A549 (cell line): Measurements from ENCODE around the gene ZNF423. TPM values are rescaled to one million over a fixed set of nuclear protein-coding genes. Genes with fewer than 3 reads are reported as not detected.

ENCODE experiments used
- ATAC-seq, 2 experiments: fragments of 200-7000 bp in 1 of 2; fragments of >200 bp in 1 of 2; cut with Nextera tagmentation in 1 of 2; cut with Tn5 transposase in 1 of 2; 3 replicates each; pipeline versions ENCODE4 v1.8.0 to v1.9.1; 2018 to 2020; ENCODE audit warnings: mild to moderate bottlenecking in 1 of 2, moderate library complexity in 1 of 2
- CTCF ChIA-PET: fragments of 300-600 bp; sonication (Branson Sonifier 250); formaldehyde crosslinking; extraction: SDS; loops from one replicate; lab custom pipeline; 2021; ENCODE audit warnings: antibody characterized with exemption, inconsistent platforms; lab: Yijun Ruan, JAX
- POLR2A ChIA-PET: fragments of 350-600 bp; formaldehyde crosslinking; extraction: SDS; loops from one replicate; lab custom pipeline; 2021; ENCODE audit warnings: antibody characterized with exemption, inconsistent platforms; lab: Yijun Ruan, JAX
- DNase-seq, 2 experiments: peaks; one replicate each; pipeline versions ENCODE4 v3.0.0 to v3.0.0-alpha.2; 2011 to 2016; ENCODE audit warnings: low read depth in 1 of 2, low spot score in 1 of 2
- FAIRE-seq: peaks from 2 replicates; lab custom pipeline; 2011; peaks lifted over from hg19 to GRCh38; lab: Jason Lieb, UNC
- H3K27ac ChIP-seq, 2 experiments: fragments of >200 bp; sonication (Bioruptor Twin); formaldehyde crosslinking; 3 replicates each; pipeline ENCODE4 v1.5.1; 2016 to 2017
- H3K4me1 ChIP-seq: fragments of >200 bp; sonication (Bioruptor Twin); formaldehyde crosslinking; 3 replicates; pipeline ENCODE4 v1.6.1; 2016
- H3K4me2 ChIP-seq: fragments of >200 bp; sonication (Bioruptor Twin); formaldehyde crosslinking; 3 replicates; pipeline ENCODE4 v1.6.1; 2016
- H3K4me3 ChIP-seq: fragments of >200 bp; sonication (Bioruptor Twin); formaldehyde crosslinking; 3 replicates; pipeline ENCODE4 v1.5.1; 2016
- H3K9me3 ChIP-seq: fragments of >200 bp; sonication (Bioruptor Twin); formaldehyde crosslinking; 3 replicates; pipeline ENCODE4 v1.6.1; 2016
- ATOH8 ChIP-seq: fragments of 250-450 bp; sonication (Bioruptor Pico); IDR thresholded peaks from 2 replicates; pipeline ENCODE4 v1.5.0; 2020; ENCODE audit warnings: low read depth, mild to moderate bottlenecking, moderate library complexity
- CBX2 ChIP-seq: fragments of 200-600 bp; sonication (generic); IDR thresholded peaks from 2 replicates; pipeline ENCODE4 v1.6.1; 2016; ENCODE audit warnings: low read depth, mild to moderate bottlenecking, borderline replicate concordance
- CBX8 ChIP-seq: fragments of 200-600 bp; sonication (generic); IDR thresholded peaks from 2 replicates; pipeline ENCODE4 v1.6.1; 2016
- CTCF ChIP-seq: fragments of >200 bp; sonication (Bioruptor Twin); formaldehyde crosslinking; IDR thresholded peaks from 3 replicates; pipeline ENCODE4 v1.5.1; 2016
- E2F6 ChIP-seq: IDR thresholded peaks from 2 replicates; pipeline ENCODE4 v1.6.1; 2012; ENCODE audit warnings: low read depth, borderline replicate concordance
- EHMT2 ChIP-seq: fragments of 200-600 bp; sonication (generic); IDR thresholded peaks from 2 replicates; pipeline ENCODE4 v1.6.1; 2016; ENCODE audit warnings: antibody characterized with exemption, low read depth, mild to moderate bottlenecking, moderate library complexity
- FOSL2 ChIP-seq, 2 experiments: fragments of 450-650 bp in 1 of 2; fragments of >200 bp in 1 of 2; sonication (Bioruptor Twin) in 1 of 2; formaldehyde crosslinking; IDR thresholded peaks; 2 replicates each; pipeline versions ENCODE4 v1.5.0 to v1.6.1; 2016 to 2020; ENCODE audit warnings: mild to moderate bottlenecking in 1 of 2, moderate library complexity in 1 of 2
- GATA3 ChIP-seq: IDR thresholded peaks from 2 replicates; pipeline ENCODE4 v1.6.1; 2012; ENCODE audit warnings: borderline replicate concordance
- HDAC2 ChIP-seq: fragments of 200-600 bp; sonication (generic); IDR thresholded peaks from 2 replicates; pipeline ENCODE4 v1.6.1; 2016
- HES2 ChIP-seq: fragments of >200 bp; sonication (Bioruptor Twin); formaldehyde crosslinking; IDR thresholded peaks from 2 replicates; pipeline ENCODE4 v1.6.1; 2016
- HEYL ChIP-seq: fragments of 250-450 bp; sonication (Bioruptor Pico); IDR thresholded peaks from 2 replicates; pipeline ENCODE4 v1.8.0; 2021; ENCODE audit warnings: mild to moderate bottlenecking, moderate library complexity
- JUN ChIP-seq, 2 experiments: fragments of >200 bp; sonication (Bioruptor Twin); formaldehyde crosslinking; IDR thresholded peaks; 2 replicates in 1 of 2; 3 replicates in 1 of 2; pipeline ENCODE4 v1.6.1; 2016 to 2017
- JUNB ChIP-seq: fragments of >200 bp; sonication (Bioruptor Twin); formaldehyde crosslinking; IDR thresholded peaks from 2 replicates; pipeline ENCODE4 v1.6.1; 2016
- KDM1A ChIP-seq: fragments of 200-600 bp; sonication (generic); IDR thresholded peaks from 2 replicates; pipeline ENCODE4 v1.6.1; 2016; ENCODE audit warnings: low read depth, mild to moderate bottlenecking
- MAFK ChIP-seq: fragments of 450-650 bp; IDR thresholded peaks from 2 replicates; pipeline ENCODE4 v1.6.1; 2014; ENCODE audit not compliant: partially characterized antibody
- MAZ ChIP-seq: fragments of 150-350 bp; IDR thresholded peaks from 2 replicates; pipeline ENCODE4 v1.6.1; 2014; ENCODE audit warnings: antibody characterized with exemption, low read depth, low read length, borderline replicate concordance
- RFX5 ChIP-seq: fragments of 450-650 bp; IDR thresholded peaks from 2 replicates; pipeline ENCODE4 v1.7.1; 2014; ENCODE audit warnings: antibody characterized with exemption, mild to moderate bottlenecking, moderate library complexity
- TFCP2L1 ChIP-seq: fragments of 250-450 bp; sonication (Bioruptor Pico); IDR thresholded peaks from 2 replicates; pipeline ENCODE4 v1.5.0; 2021; ENCODE audit warnings: mild to moderate bottlenecking
- ZNF302 ChIP-seq: fragments of 250-450 bp; sonication (Bioruptor Pico); IDR thresholded peaks from 2 replicates; pipeline ENCODE4 v1.9.0; 2021; ENCODE audit warnings: inconsistent platforms, mild to moderate bottlenecking, moderate library complexity
- ZSCAN20 ChIP-seq: fragments of 250-450 bp; sonication (Bioruptor Pico); IDR thresholded peaks from 2 replicates; pipeline ENCODE4 v1.8.0; 2022; ENCODE audit warnings: mild to moderate bottlenecking, moderate library complexity
- WGBS: methylation state at CpG from one replicate; pipeline ENCODE4 v1.1.6; 2017; ENCODE audit errors: missing lambda C conversion rate; 5-methylcytosine and 5-hydroxymethylcytosine counted together
- polyA plus RNA-seq, 4 experiments: library from polyadenylated mRNA; depleted of rRNA in 3 of 4; stranded (reverse); fragments of >200 nt; fragmentation: RNase III in 1 of 4; extraction: RNeasy Plus Mini Kit Qiagen cat#74134 plus additional on column Dnase treatment in 1 of 4; gene quantifications; 2 replicates in 3 of 4; 3 replicates in 1 of 4; pipeline ENCODE4 v1.2.3, GENCODE V29; 2011 to 2017

Gene ZNF423
- polyA plus RNA-seq, 2 of the 4 experiments (the other 2 are of a cell fraction) = 0.04 to 0.10 TPM

- H3K4me3 ChIP-seq = no peak overlapping the region
- CTCF ChIA-PET = no interaction called here
- FAIRE-seq (no peak), DNase-seq (no peak), ATAC-seq (no peak)
- H3K27ac ChIP-seq = no peak overlapping the region
- H3K4me1 ChIP-seq = no peaks in the 10 kb centered on the region
- WGBS = 29% methylated on average over 1 of the region's 1 CpG
- peaks cover 32% of the 10 kb centered on the region for H3K9me3 ChIP-seq
- TF ChIP-seq TFCP2L1 (CRISPR knock-in tag) (no peak), RFX5 (no peak), JUN (IDR thresholded peaks at IDR 0.05) (no peak), FOSL2 (IDR thresholded peaks at IDR 0.05) (no peak), FOSL2 (CRISPR knock-in tag; IDR thresholded peaks at IDR 0.05) (no peak), CBX2 (no peak), HEYL (CRISPR knock-in tag) (no peak), HDAC2 (no peak), ATOH8 (CRISPR knock-in tag) (no peak), MAZ (no peak), ZNF302 (CRISPR knock-in tag) (no peak)
- POLR2A ChIA-PET = no interaction called here
- no peak overlapping the region for H3K4me2 ChIP-seq
These were observed 205.3 kb downstream of the ZNF423 start for GRCh38 chr16:49650603-49651002.

GRCh38 chr16:49649013-49649765 is 206.7 kb downstream of the ZNF423 start:
- ChIA-PET CTCF (no interaction called here), POLR2A (no interaction called here)
- Histone ChIP-seq H3K27ac (no peak overlapping the region), H3K4me2 (no peak overlapping the region), H3K4me1 (no peaks in the 10 kb centered on the region), H3K9me3 (peaks cover 32% of the 10 kb centered on the region), H3K4me3 (no peak overlapping the region)
- DNase-seq = no peak
- no peak for FAIRE-seq
- TF ChIP-seq JUNB (no peak), ZSCAN20 (CRISPR knock-in tag) (no peak), CBX8 (no peak), GATA3 (no peak), HES2 (no peak), CTCF (no peak)
- under 1% methylated on average over 5 of the region's 5 CpGs for WGBS
- no peak for ATAC-seq

GRCh38 chr16:49647673-49648072 is 208.2 kb downstream of the ZNF423 start:
- FAIRE-seq = no peak
- WGBS = 37% methylated on average over 2 of the region's 2 CpGs

More at GRCh38 chr16:49647673-49648072, 208.2 kb downstream of the ZNF423 start:
- no peak overlapping the region for H3K4me3 ChIP-seq
- ATAC-seq = no peak
- DNase-seq = no peak
- no peak overlapping the region for H3K4me2 ChIP-seq
- no peak overlapping the region for H3K27ac ChIP-seq
- TF ChIP-seq E2F6 (no peak), KDM1A (no peak), ATOH8 (CRISPR knock-in tag) (no peak), ZNF302 (CRISPR knock-in tag) (no peak), JUNB (no peak), MAFK (no peak), CBX8 (no peak), EHMT2 (no peak)
- H3K4me1 ChIP-seq = no peaks in the 10 kb centered on the region
- POLR2A ChIA-PET = no interaction called here
- peaks cover 32% of the 10 kb centered on the region for H3K9me3 ChIP-seq
- CTCF ChIA-PET = interaction anchor here (1.7 kb wide), 1 partner anchor 55 kb away, joined by 5 read pairs; no protein-coding TSS in a partner anchor
